Skeletal muscle cell (primary cell): ENCODE measurements around the gene ABLIM2.

Experiments
- DNase-seq: peaks from one replicate; pipeline ENCODE4 v3.0.0-alpha.2; 2010; ENCODE audit warnings: low read depth
- H3K4me3 ChIP-seq: 2 replicates; pipeline ENCODE4 v1.5.1; 2011; ENCODE audit warnings: low read depth, mild to moderate bottlenecking, control low read depth, low read length, moderate library complexity

Gene ABLIM2

GRCh38 chr4:8044244-8044643 lies 114.4 kb downstream of the ABLIM2 start:
- no peak for DNase-seq
- no peak overlapping the region for H3K4me3 ChIP-seq

GRCh38 chr4:8043596-8043995 lies 115.0 kb downstream of the ABLIM2 start:
- H3K4me3 ChIP-seq = no peak overlapping the region
- no peak for DNase-seq

GRCh38 chr4:8041868-8042267 lies 116.7 kb downstream of the ABLIM2 start:
- H3K4me3 ChIP-seq = no peak overlapping the region
- no peak for DNase-seq

GRCh38 chr4:8041172-8041571 lies 117.4 kb downstream of the ABLIM2 start:
- no peak for DNase-seq
- H3K4me3 ChIP-seq = no peak overlapping the region

GRCh38 chr4:8040607-8041006 lies 118.0 kb downstream of the ABLIM2 start:
- no peak for DNase-seq

GRCh38 chr4:8039853-8040252 lies 118.8 kb downstream of the ABLIM2 start:
- DNase-seq = no peak

More at GRCh38 chr4:8040607-8041006, 118.0 kb downstream of the ABLIM2 start:
- H3K4me3 ChIP-seq = no peak overlapping the region

GRCh38 chr4:8039290-8039689 lies 119.3 kb downstream of the ABLIM2 start:
- DNase-seq = no peak
- H3K4me3 ChIP-seq = no peak overlapping the region

More at GRCh38 chr4:8039853-8040252, 118.8 kb downstream of the ABLIM2 start:
- no peak overlapping the region for H3K4me3 ChIP-seq

GRCh38 chr4:8038719-8039251 lies 119.8 kb downstream of the ABLIM2 start:
- H3K4me3 ChIP-seq = no peak overlapping the region
- DNase-seq = no peak

- DNase-seq = no peak
- no peak overlapping the region for H3K4me3 ChIP-seq
These were observed 120.5 kb downstream of the ABLIM2 start for GRCh38 chr4:8038083-8038482.

- H3K4me3 ChIP-seq = no peak overlapping the region
- DNase-seq = no peak
These were observed 121.4 kb downstream of the ABLIM2 start for GRCh38 chr4:8037150-8037769.

- no peak overlapping the region for H3K4me3 ChIP-seq
- no peak for DNase-seq
These were observed 123.2 kb downstream of the ABLIM2 start for GRCh38 chr4:8035371-8035780.

- H3K4me3 ChIP-seq = no peak overlapping the region
- DNase-seq = no peak
These were observed 124.6 kb downstream of the ABLIM2 start for GRCh38 chr4:8033829-8034528.

- H3K4me3 ChIP-seq = no peak overlapping the region
- no peak for DNase-seq
These were observed 125.4 kb downstream of the ABLIM2 start for GRCh38 chr4:8033067-8033755.

GRCh38 chr4:8032381-8032780 lies 126.2 kb downstream of the ABLIM2 start:
- DNase-seq = no peak
- no peak overlapping the region for H3K4me3 ChIP-seq

GRCh38 chr4:8030121-8030781 lies 128.4 kb downstream of the ABLIM2 start:
- H3K4me3 ChIP-seq = no peak overlapping the region
- DNase-seq = no peak

GRCh38 chr4:8029689-8030088 lies 128.9 kb downstream of the ABLIM2 start:
- H3K4me3 ChIP-seq = no peak overlapping the region
- DNase-seq = no peak

- DNase-seq = no peak
- H3K4me3 ChIP-seq = no peak overlapping the region
These were observed 129.6 kb downstream of the ABLIM2 start for GRCh38 chr4:8028884-8029568.

GRCh38 chr4:8028368-8028767 lies 130.2 kb downstream of the ABLIM2 start:
- no peak overlapping the region for H3K4me3 ChIP-seq
- no peak for DNase-seq

- DNase-seq = no peak
- H3K4me3 ChIP-seq = no peak overlapping the region
These were observed 132.2 kb downstream of the ABLIM2 start for GRCh38 chr4:8026453-8026852.
